A549 (cell line): ENCODE measurements around the gene C20orf204. TPM values are rescaled to one million over a fixed set of nuclear protein-coding genes. Genes with fewer than 3 reads are reported as not detected.
A peak's percentile ranks its signal among the peaks of the same experiment; 100 is the strongest.

Experiments used
- ATAC-seq, 2 experiments: fragments of 200-7000 bp in 1 of 2; fragments of >200 bp in 1 of 2; cut with Nextera tagmentation in 1 of 2; cut with Tn5 transposase in 1 of 2; 3 replicates each; pipeline versions ENCODE4 v1.8.0 to v1.9.1; 2018 to 2020; ENCODE audit warnings: mild to moderate bottlenecking in 1 of 2, moderate library complexity in 1 of 2
- CTCF ChIA-PET: fragments of 300-600 bp; sonication (Branson Sonifier 250); formaldehyde crosslinking; extraction: SDS; loops from one replicate; lab custom pipeline; 2021; ENCODE audit warnings: antibody characterized with exemption, inconsistent platforms; lab: Yijun Ruan, JAX
- POLR2A ChIA-PET: fragments of 350-600 bp; formaldehyde crosslinking; extraction: SDS; loops from one replicate; lab custom pipeline; 2021; ENCODE audit warnings: antibody characterized with exemption, inconsistent platforms; lab: Yijun Ruan, JAX
- DNase-seq, 2 experiments: peaks; one replicate each; pipeline versions ENCODE4 v3.0.0 to v3.0.0-alpha.2; 2011 to 2016; ENCODE audit warnings: low read depth in 1 of 2, low spot score in 1 of 2
- FAIRE-seq: peaks from 2 replicates; lab custom pipeline; 2011; peaks lifted over from hg19 to GRCh38; lab: Jason Lieb, UNC
- H3K27ac ChIP-seq, 2 experiments: fragments of >200 bp; sonication (Bioruptor Twin); formaldehyde crosslinking; 3 replicates each; pipeline ENCODE4 v1.5.1; 2016 to 2017
- H3K4me1 ChIP-seq: fragments of >200 bp; sonication (Bioruptor Twin); formaldehyde crosslinking; 3 replicates; pipeline ENCODE4 v1.6.1; 2016
- H3K4me2 ChIP-seq: fragments of >200 bp; sonication (Bioruptor Twin); formaldehyde crosslinking; 3 replicates; pipeline ENCODE4 v1.6.1; 2016
- H3K4me3 ChIP-seq: fragments of >200 bp; sonication (Bioruptor Twin); formaldehyde crosslinking; 3 replicates; pipeline ENCODE4 v1.5.1; 2016
- H3K9me3 ChIP-seq: fragments of >200 bp; sonication (Bioruptor Twin); formaldehyde crosslinking; 3 replicates; pipeline ENCODE4 v1.6.1; 2016
- BCL3 ChIP-seq: fragments of >200 bp; sonication (Bioruptor Twin); formaldehyde crosslinking; IDR thresholded peaks from 3 replicates; pipeline ENCODE4 v1.6.1; 2016
- FOSB ChIP-seq: fragments of 250-450 bp; sonication (Bioruptor Pico); IDR thresholded peaks from 2 replicates; pipeline ENCODE4 v1.5.0; 2020; ENCODE audit warnings: mild to moderate bottlenecking, moderate library complexity
- FOSL2 ChIP-seq, 2 experiments: fragments of 450-650 bp in 1 of 2; fragments of >200 bp in 1 of 2; sonication (Bioruptor Twin) in 1 of 2; formaldehyde crosslinking; IDR thresholded peaks; 2 replicates each; pipeline versions ENCODE4 v1.5.0 to v1.6.1; 2016 to 2020; ENCODE audit warnings: mild to moderate bottlenecking in 1 of 2, moderate library complexity in 1 of 2
- HMGXB4 ChIP-seq: fragments of 250-450 bp; sonication (Bioruptor Pico); IDR thresholded peaks from 2 replicates; pipeline ENCODE4 v1.5.0; 2021; ENCODE audit warnings: mild to moderate bottlenecking, moderate library complexity, borderline replicate concordance
- HOXB13 ChIP-seq: fragments of 250-450 bp; sonication (Bioruptor Pico); IDR thresholded peaks from 2 replicates; pipeline ENCODE4 v1.5.0; 2020; ENCODE audit warnings: low read depth, mild to moderate bottlenecking, moderate library complexity
- KDM1A ChIP-seq: fragments of 200-600 bp; sonication (generic); IDR thresholded peaks from 2 replicates; pipeline ENCODE4 v1.6.1; 2016; ENCODE audit warnings: low read depth, mild to moderate bottlenecking
- POLR2AphosphoS2 ChIP-seq: conservative IDR thresholded peaks from 2 replicates; pipeline ENCODE4 v1.6.1; 2012; ENCODE audit warnings: low read length, improper control_type of control experiment, inconsistent platforms
- RAD21 ChIP-seq, 2 experiments: fragments of >200 bp in 1 of 2; sonication (Bioruptor Twin) in 1 of 2; formaldehyde crosslinking in 1 of 2; IDR thresholded peaks in 1 of 2; conservative IDR thresholded peaks in 1 of 2; 2 replicates in 1 of 2; 3 replicates in 1 of 2; pipeline ENCODE4 v1.6.1; 2012 to 2018; ENCODE audit warnings: inconsistent platforms in 1 of 2
- RCOR1 ChIP-seq: fragments of 150-350 bp; IDR thresholded peaks from 2 replicates; pipeline ENCODE4 v1.6.1; 2014; ENCODE audit warnings: antibody characterized with exemption, low read length, low read depth
- RFX5 ChIP-seq: fragments of 450-650 bp; IDR thresholded peaks from 2 replicates; pipeline ENCODE4 v1.7.1; 2014; ENCODE audit warnings: antibody characterized with exemption, mild to moderate bottlenecking, moderate library complexity
- USF2 ChIP-seq: fragments of 450-650 bp; IDR thresholded peaks from 2 replicates; pipeline ENCODE4 v1.6.1; 2014; ENCODE audit warnings: antibody characterized with exemption
- ZSCAN20 ChIP-seq: fragments of 250-450 bp; sonication (Bioruptor Pico); IDR thresholded peaks from 2 replicates; pipeline ENCODE4 v1.8.0; 2022; ENCODE audit warnings: mild to moderate bottlenecking, moderate library complexity
- WGBS: methylation state at CpG from one replicate; pipeline ENCODE4 v1.1.6; 2017; ENCODE audit errors: missing lambda C conversion rate; 5-methylcytosine and 5-hydroxymethylcytosine counted together
- polyA plus RNA-seq, 4 experiments: library from polyadenylated mRNA; depleted of rRNA in 3 of 4; stranded (reverse); fragments of >200 nt; fragmentation: RNase III in 1 of 4; extraction: RNeasy Plus Mini Kit Qiagen cat#74134 plus additional on column Dnase treatment in 1 of 4; gene quantifications; 2 replicates in 3 of 4; 3 replicates in 1 of 4; pipeline ENCODE4 v1.2.3, GENCODE V29; 2011 to 2017
- TF ChIP-seq, protein P1 (sequence below): fragments of 150-350 bp; IDR thresholded peaks from 2 replicates; pipeline ENCODE4 v1.6.1; 2014; ENCODE audit warnings: low read depth, mild to moderate bottlenecking, low read length
- TF ChIP-seq, protein P2 (sequence below): IDR thresholded peaks from 2 replicates; pipeline ENCODE4 v1.6.1; 2012
- TF ChIP-seq, protein P3 (sequence below): fragments of >200 bp; sonication (Bioruptor Twin); formaldehyde crosslinking; IDR thresholded peaks from 3 replicates; pipeline ENCODE4 v1.5.1; 2016

C20orf204 gene
- polyA plus RNA-seq, 2 of the 4 experiments (the other 2 are of a cell fraction), result 0.21 to 0.59 TPM

DNA sequence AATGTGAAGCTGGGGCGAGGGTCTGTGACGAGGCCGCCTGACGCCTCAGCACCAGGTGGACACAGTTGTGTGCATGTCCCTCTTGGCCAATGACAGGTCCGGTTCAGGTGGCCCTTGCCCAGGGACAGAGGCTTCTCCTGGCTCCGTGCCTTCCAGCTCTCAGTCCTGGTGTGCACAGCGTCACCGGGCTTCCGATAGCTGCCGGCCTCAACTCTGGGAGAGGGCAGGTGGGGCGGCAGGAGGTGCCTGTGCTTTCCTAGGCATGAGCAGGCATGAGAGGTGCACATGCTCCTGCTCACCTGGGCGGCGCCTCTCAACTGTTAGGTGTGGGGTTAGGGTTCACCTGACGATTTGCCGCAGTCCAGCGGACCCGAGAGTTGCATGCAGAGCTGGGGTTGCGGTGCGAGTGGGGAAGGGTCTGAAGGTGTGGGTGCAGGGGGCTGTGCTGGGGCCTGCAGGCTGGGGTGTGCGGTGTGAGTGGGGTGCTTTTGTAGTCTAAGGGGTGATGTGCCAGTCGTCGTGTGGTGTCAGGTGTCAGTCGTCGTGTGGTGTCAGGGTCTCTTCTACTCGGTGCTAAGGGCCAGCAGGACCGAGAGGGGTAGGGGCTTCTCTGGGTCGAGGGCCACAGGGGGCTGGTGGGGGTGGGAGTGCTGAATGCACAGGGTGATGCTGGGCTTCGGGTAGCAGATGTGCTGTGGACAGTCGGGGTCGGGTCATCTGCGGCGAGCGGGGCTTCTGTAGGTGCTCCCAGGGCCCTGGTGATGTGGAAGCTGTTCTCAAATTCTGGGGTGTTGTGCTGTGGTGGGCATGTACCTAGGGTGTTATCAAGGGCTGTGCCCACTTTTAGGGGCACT, 17.2 kb downstream of the C20orf204 start:
- TF ChIP-seq, protein P1, sequence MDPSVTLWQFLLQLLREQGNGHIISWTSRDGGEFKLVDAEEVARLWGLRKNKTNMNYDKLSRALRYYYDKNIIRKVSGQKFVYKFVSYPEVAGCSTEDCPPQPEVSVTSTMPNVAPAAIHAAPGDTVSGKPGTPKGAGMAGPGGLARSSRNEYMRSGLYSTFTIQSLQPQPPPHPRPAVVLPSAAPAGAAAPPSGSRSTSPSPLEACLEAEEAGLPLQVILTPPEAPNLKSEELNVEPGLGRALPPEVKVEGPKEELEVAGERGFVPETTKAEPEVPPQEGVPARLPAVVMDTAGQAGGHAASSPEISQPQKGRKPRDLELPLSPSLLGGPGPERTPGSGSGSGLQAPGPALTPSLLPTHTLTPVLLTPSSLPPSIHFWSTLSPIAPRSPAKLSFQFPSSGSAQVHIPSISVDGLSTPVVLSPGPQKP, result no peak
- no peak for TF ChIP-seq BCL3
- TF ChIP-seq, protein P2, sequence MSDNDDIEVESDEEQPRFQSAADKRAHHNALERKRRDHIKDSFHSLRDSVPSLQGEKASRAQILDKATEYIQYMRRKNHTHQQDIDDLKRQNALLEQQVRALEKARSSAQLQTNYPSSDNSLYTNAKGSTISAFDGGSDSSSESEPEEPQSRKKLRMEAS, result no peak
- TF ChIP-seq HOXB13 (CRISPR knock-in tag), result no peak
- TF ChIP-seq RFX5, result no peak
- TF ChIP-seq RCOR1, result no peak
- TF ChIP-seq FOSL2 (IDR thresholded peaks at IDR 0.05), result no peak
- TF ChIP-seq FOSL2 (CRISPR knock-in tag; IDR thresholded peaks at IDR 0.05), result no peak
- CTCF ChIA-PET, result interaction anchor here (0.5 to 6.1 kb wide), 13 partner anchors 9 to 515 kb away, joined by 3 to 85 read pairs (median 5); partner anchors contain the start of genes RGS19 and TCEA2
- H3K27ac ChIP-seq, result no peak overlapping the region
- peaks cover 55% of the 10 kb centered on the region for H3K4me1 ChIP-seq
- FAIRE-seq, result no peak
- H3K9me3 ChIP-seq, result no peaks in the 10 kb centered on the region
- DNase-seq, result no peak
- H3K4me2 ChIP-seq, result no peak overlapping the region
- ATAC-seq, result no peak
- POLR2A ChIA-PET, result interaction anchor here (6.5 kb wide), 1 partner anchor 9 kb away, joined by 29 read pairs; the partner anchor contains the start of gene TCEA2
- 90% methylated on average over 28 of the region's 33 CpGs for WGBS
- H3K4me3 ChIP-seq, result no peak overlapping the region

DNA sequence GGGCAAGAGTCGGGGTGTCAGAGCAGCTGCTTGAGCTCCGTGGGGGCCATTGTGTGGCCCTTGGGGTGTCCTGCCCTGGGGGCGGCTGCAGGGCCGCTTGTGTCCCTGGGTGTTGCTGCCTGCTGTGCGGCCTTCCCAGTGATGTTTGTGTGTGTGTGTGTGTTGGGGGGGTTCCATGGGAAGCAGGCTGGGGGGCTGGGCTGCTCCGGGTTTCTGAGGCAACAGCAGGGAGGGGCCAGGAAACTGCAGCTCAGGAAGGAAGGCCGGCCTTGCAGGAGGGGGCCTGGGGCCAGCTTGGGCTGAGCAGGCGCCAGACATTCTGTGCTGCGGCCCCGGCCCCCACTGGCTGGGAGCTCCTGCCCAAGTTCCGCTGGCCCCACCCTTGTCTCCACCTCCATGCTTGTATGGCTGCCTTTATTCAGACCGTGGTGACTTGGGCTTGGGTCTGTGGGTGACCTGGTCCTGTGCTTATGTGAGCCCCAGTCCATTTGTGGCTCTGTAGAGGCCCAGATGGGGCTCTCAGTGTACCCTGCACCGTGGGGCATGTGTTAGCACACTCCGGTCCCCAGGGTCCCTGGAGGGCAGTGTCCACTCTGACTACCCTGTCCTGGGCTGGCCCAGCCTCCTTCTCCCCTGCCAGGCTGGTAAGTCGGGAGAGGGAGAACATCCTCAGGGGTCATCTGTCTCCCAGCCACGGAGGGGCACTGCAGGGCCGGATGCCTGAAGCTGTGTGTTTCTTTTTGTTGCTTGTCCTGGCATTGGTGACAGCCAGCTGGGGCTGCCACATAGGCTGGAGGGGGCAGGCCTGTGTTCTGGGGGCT, 18.1 kb downstream of the C20orf204 start:
- DNase-seq (peak; percentile 52 to 68), ATAC-seq (peak; percentile 30 to 57; a peak in 5 of 6 replicates), FAIRE-seq (no peak)
- H3K4me2 ChIP-seq, result no peak overlapping the region
- peak overlapping the region in 1 of 2 experiments; percentile 55; a peak in 3 of 6 replicates for H3K27ac ChIP-seq
- TF ChIP-seq USF2 (no peak), RAD21 (conservative IDR thresholded peaks at IDR 0.05 in 1 of 2, IDR thresholded peaks at IDR 0.05 in 1 of 2) (peak in 1 of 2 experiments; percentile 51; a peak in 2 of 5 replicates), FOSB (no peak), KDM1A (no peak), POLR2AphosphoS2 (no peak), HMGXB4 (CRISPR knock-in tag) (no peak), ZSCAN20 (no peak)
- TF ChIP-seq, protein P3, sequence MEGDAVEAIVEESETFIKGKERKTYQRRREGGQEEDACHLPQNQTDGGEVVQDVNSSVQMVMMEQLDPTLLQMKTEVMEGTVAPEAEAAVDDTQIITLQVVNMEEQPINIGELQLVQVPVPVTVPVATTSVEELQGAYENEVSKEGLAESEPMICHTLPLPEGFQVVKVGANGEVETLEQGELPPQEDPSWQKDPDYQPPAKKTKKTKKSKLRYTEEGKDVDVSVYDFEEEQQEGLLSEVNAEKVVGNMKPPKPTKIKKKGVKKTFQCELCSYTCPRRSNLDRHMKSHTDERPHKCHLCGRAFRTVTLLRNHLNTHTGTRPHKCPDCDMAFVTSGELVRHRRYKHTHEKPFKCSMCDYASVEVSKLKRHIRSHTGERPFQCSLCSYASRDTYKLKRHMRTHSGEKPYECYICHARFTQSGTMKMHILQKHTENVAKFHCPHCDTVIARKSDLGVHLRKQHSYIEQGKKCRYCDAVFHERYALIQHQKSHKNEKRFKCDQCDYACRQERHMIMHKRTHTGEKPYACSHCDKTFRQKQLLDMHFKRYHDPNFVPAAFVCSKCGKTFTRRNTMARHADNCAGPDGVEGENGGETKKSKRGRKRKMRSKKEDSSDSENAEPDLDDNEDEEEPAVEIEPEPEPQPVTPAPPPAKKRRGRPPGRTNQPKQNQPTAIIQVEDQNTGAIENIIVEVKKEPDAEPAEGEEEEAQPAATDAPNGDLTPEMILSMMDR, result peak; percentile 19; the same call in 2 of the 3 replicates
- TF ChIP-seq, protein P2, result no peak
- H3K9me3 ChIP-seq, result no peaks in the 10 kb centered on the region
- WGBS, result 62% methylated on average over 12 of the region's 17 CpGs
- no peak overlapping the region for H3K4me3 ChIP-seq
- H3K4me1 ChIP-seq, result peaks cover 55% of the 10 kb centered on the region
- ChIA-PET CTCF (interaction anchor here (0.7 to 6.1 kb wide), 16 partner anchors 8 to 80 kb away, joined by 3 to 85 read pairs (median 5); partner anchors contain the start of genes C20orf204, RGS19 and TCEA2), POLR2A (interaction anchor here (1.0 to 6.5 kb wide), 4 partner anchors 8 to 73 kb away, joined by 3 to 29 read pairs (median 4); partner anchors contain the start of gene TCEA2)
